ENCODE data around the gene PRKCG. TPM values are rescaled to one million over a fixed set of nuclear protein-coding genes. Genes with fewer than 3 reads are reported as not detected.

The PRKCG gene
- total RNA-seq, 1 experiment from 2014 or later: 2.8 TPM

DNA sequence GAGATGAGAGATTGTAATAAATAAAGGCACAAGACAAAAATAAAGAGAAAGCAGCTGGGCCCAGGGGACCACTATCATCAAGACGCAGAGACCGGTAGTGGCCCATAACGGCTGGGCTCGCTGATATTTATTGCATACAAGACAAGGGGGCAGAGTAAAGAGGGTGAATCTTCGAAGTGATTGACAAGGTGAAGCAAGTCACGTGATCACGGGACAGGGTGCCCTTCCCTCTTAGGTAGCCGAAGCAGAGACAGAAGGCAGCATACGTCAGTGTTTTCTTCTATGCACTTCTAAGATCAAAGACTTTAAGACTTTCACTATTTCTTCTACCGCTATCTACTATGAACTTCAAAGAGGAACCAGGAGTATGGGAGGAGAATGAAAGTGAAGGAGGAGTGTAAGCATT lies 4.6 kb upstream of the PRKCG start (continued):
- no peak for TF ChIP-seq ZFX (IDR thresholded peaks at IDR 0.05)
- TF ChIP-seq, protein P1, sequence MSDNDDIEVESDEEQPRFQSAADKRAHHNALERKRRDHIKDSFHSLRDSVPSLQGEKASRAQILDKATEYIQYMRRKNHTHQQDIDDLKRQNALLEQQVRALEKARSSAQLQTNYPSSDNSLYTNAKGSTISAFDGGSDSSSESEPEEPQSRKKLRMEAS (IDR thresholded peaks at IDR 0.05): no peak
- no peak for TF ChIP-seq ELF1 (IDR thresholded peaks at IDR 0.05; ENCODE audit: borderline replicate concordance, low read depth)

DNA sequence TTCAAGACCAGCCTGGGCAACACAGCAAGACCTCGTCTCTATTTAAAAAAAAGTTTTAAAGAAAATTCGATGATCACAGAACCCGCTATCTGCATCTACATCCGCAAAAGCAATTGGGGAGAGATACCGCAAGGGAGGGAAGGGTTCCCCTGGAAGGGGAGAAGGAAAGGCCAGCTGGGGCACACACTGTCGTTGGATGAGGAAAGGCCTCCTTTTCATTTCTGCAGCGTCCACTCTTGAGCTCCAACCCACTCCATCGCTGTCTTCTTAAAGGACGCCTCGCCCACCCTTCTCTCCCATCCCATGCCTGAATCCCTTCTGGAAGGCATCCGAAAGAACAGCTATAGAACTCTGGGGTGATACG lies 3.2 kb upstream of the PRKCG start:
- H3K27ac ChIP-seq (ENCODE audit: low read depth, low read length): peak overlapping the region; percentile 24; the same call in 1 of the 2 replicates
- no peak overlapping the region for H2AFZ ChIP-seq (ENCODE audit: low read depth, low read length, poor library complexity, severe bottlenecking)
- ATAC-seq (no peak), DNase-seq (ENCODE audit: low read depth, low spot score) (no peak)
- ChIA-PET CTCF (interaction anchor here (1.2 to 1.5 kb wide), 2 partner anchors 11 to 33 kb away, joined by 3 to 5 read pairs; partner anchors contain the start of gene MYADM), RAD21 (ENCODE audit: low non-redundant PET in 1 of 2, low total read pairs in 2 of 2, uncharacterized antibody in 2 of 2, unreplicated experiment in 2 of 2) (no interaction called here), POLR2A (interaction anchor here (1.3 to 1.7 kb wide), 4 partner anchors 10 to 102 kb away, joined by 3 to 8 read pairs (median 5); partner anchors contain the start of gene MYADM)
- H3K9me3 ChIP-seq (ENCODE audit: control insufficient read depth in 1 of 2, insufficient read depth in 1 of 2, low read depth in 1 of 2, low read length in 2 of 2): no peaks in the 10 kb centered on the region
- intact Hi-C loops (cut with micrococcal nuclease): no loop called here
- peak overlapping the region; percentile 32 to 48 for H3K4me3 ChIP-seq (replicated peaks in 1 of 2; ENCODE audit: low read depth in 1 of 2, low read length in 2 of 2)
- BruUV-seq (replicated peaks): no TSS peak
- H4K20me1 ChIP-seq (ENCODE audit: insufficient read depth): no peaks in the 10 kb centered on the region
- H3K9me2 ChIP-seq (ENCODE audit: insufficient read depth): no peaks in the 10 kb centered on the region
- peaks cover 11 to 12% of the 10 kb centered on the region in 2 experiments for H3K36me3 ChIP-seq (ENCODE audit: control insufficient read depth in 1 of 2, insufficient read depth in 2 of 2, low read length in 2 of 2)
- H3K79me2 ChIP-seq (ENCODE audit: insufficient read depth, low read length): peaks cover 7% of the 10 kb centered on the region; the same call in 1 of the 2 replicates
- no peak overlapping the region for H3K9ac ChIP-seq (ENCODE audit: low read length)
- H3K27me3 ChIP-seq (ENCODE audit: insufficient read depth, low read length): no peaks in the 10 kb centered on the region
- H3K4me1 ChIP-seq (ENCODE audit: control insufficient read depth in 1 of 2, insufficient read depth in 2 of 2, low read length in 2 of 2): peaks cover 21 to 37% of the 10 kb centered on the region in 2 experiments
- TF ChIP-seq, protein P2, sequence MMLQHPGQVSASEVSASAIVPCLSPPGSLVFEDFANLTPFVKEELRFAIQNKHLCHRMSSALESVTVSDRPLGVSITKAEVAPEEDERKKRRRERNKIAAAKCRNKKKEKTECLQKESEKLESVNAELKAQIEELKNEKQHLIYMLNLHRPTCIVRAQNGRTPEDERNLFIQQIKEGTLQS (IDR thresholded peaks at IDR 0.05): no peak
- TF ChIP-seq ZFX (IDR thresholded peaks at IDR 0.05) (no peak), POLR2A (IDR thresholded peaks at IDR 0.05; ENCODE audit: borderline replicate concordance, extremely low read depth, insufficient read depth, insufficient read length) (no peak), SP1 (IDR thresholded peaks at IDR 0.05; ENCODE audit: low read depth) (no peak), SRF (IDR thresholded peaks at IDR 0.05; ENCODE audit: low read depth) (no peak)
- TF ChIP-seq, protein P3, sequence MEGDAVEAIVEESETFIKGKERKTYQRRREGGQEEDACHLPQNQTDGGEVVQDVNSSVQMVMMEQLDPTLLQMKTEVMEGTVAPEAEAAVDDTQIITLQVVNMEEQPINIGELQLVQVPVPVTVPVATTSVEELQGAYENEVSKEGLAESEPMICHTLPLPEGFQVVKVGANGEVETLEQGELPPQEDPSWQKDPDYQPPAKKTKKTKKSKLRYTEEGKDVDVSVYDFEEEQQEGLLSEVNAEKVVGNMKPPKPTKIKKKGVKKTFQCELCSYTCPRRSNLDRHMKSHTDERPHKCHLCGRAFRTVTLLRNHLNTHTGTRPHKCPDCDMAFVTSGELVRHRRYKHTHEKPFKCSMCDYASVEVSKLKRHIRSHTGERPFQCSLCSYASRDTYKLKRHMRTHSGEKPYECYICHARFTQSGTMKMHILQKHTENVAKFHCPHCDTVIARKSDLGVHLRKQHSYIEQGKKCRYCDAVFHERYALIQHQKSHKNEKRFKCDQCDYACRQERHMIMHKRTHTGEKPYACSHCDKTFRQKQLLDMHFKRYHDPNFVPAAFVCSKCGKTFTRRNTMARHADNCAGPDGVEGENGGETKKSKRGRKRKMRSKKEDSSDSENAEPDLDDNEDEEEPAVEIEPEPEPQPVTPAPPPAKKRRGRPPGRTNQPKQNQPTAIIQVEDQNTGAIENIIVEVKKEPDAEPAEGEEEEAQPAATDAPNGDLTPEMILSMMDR (IDR thresholded peaks at IDR 0.05 in 2 of 3, conservative IDR thresholded peaks at IDR 0.05 in 1 of 3; ENCODE audit: borderline replicate concordance in 1 of 3, insufficient read depth in 1 of 3, low read depth in 2 of 3, low read length in 2 of 3): no peak
- H3K4me2 ChIP-seq (ENCODE audit: low read length): peak overlapping the region; percentile 82
